GM06990 (cell line): ENCODE results near the gene SLC2A11.

Experiments
- DNase-seq: peaks from one replicate; pipeline ENCODE4 v3.0.0-alpha.2; 2011; ENCODE audit not compliant: insufficient read length; ENCODE audit errors: extremely low read depth
- H3K27me3 ChIP-seq: replicated peaks from 2 replicates; pipeline ENCODE4 v1.6.0; 2011; ENCODE audit warnings: low read length; ENCODE audit not compliant: control insufficient read depth, insufficient read depth
- H3K36me3 ChIP-seq: 2 replicates; pipeline ENCODE4 v1.5.1; 2011; ENCODE audit warnings: low read length; ENCODE audit not compliant: control insufficient read depth, insufficient read depth
- H3K4me3 ChIP-seq: replicated peaks from 2 replicates; pipeline ENCODE4 v1.5.1; 2011; ENCODE audit warnings: low read depth, mild to moderate bottlenecking, control low read depth, low read length
- CTCF ChIP-seq: IDR thresholded peaks from 2 replicates; pipeline ENCODE4 v1.5.1; 2011; ENCODE audit warnings: low read length, control low read depth, mild to moderate bottlenecking, inconsistent platforms; ENCODE audit not compliant: insufficient read depth, poor library complexity, severe bottlenecking

The SLC2A11 gene

DNA sequence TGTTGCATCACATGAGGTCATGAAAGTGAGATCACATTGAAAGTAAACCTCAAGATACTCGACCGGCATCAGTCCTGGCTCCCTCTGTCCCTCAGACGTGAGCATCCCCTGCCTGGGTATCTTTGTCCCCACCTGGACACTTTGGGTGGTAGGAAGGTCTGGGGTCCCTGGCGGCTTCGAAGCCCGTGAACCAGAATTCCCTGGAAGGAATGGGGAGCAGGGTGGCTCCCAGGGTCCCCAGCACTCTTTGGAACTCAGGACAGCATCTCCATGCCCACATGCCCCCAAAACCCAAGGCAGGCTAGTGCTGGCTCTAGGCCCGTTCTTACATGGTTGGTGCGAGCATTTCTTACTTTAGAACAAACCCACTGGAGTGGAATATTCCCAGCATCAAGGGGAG, 26.4 kb upstream of the SLC2A11 start:
- TF ChIP-seq CTCF = no peak
- Histone ChIP-seq H3K27me3 (no peaks in the 10 kb centered on the region), H3K4me3 (no peak overlapping the region), H3K36me3 (peaks cover 49% of the 10 kb centered on the region)
- DNase-seq = no peak

GRCh38 chr22:23831781-23832180, 25.9 kb upstream of the SLC2A11 start:
- Histone ChIP-seq H3K4me3 (no peak overlapping the region), H3K36me3 (peaks cover 45% of the 10 kb centered on the region), H3K27me3 (no peaks in the 10 kb centered on the region)
- DNase-seq = no peak
- no peak for TF ChIP-seq CTCF

DNA sequence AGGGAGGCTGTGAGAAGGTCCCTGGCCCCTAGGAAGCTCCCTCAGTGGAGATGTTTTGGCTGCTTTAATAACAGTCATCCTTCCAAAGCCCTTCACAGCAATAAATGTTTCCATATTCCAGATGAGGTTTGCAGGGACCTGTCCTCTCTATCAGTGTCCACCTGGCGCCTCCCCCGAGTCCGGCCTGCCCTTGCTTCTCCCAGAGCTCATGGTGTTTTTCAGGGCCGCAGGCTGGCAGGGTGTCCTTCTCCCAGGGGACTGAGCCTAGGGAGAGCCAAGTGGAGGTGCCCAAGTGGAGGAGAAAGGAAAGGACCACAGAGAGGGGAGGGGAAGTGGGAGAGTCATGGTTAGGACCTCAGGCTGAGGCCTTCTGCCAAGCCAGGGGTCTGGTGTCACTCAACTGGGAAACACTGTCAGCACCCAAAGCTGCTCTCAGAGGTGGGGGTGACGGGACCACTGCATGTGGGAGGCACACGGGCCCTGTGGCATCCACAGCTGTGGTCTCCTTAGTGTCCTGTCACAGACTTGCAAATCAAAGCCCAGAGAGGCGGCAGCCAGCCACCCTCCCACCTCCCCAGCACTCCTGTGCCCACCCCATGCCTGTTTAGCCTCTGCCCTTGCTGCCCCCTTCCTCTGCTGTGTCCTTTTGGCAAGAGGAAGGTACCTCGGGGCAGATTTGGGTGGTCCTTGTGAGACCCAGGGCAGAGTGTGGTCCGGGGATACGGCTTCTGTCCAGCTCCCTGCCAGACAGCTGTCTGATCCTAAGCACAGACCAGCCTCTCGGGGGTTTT, 25.3 kb upstream of the SLC2A11 start:
- no peak for DNase-seq
- peaks cover 42% of the 10 kb centered on the region for H3K36me3 ChIP-seq
- no peaks in the 10 kb centered on the region for H3K27me3 ChIP-seq
- no peak for TF ChIP-seq CTCF
- no peak overlapping the region for H3K4me3 ChIP-seq

GRCh38 chr22:23833017-23833751, 24.5 kb upstream of the SLC2A11 start:
- no peak overlapping the region for H3K4me3 ChIP-seq
- peak; percentile 5 for TF ChIP-seq CTCF
- DNase-seq = no peak
- peaks cover 43% of the 10 kb centered on the region for H3K36me3 ChIP-seq
- H3K27me3 ChIP-seq = no peaks in the 10 kb centered on the region

- no peak for DNase-seq
- H3K36me3 ChIP-seq = peaks cover 43% of the 10 kb centered on the region
- TF ChIP-seq CTCF = no peak
- no peak overlapping the region for H3K4me3 ChIP-seq
- no peaks in the 10 kb centered on the region for H3K27me3 ChIP-seq
Measured at GRCh38 chr22:23833911-23834317, 23.8 kb upstream of the SLC2A11 start.
